Liver (tissue), 9 donors: ENCODE measurements around the gene ICA1L. TPM values are rescaled to one million over a fixed set of nuclear protein-coding genes. Genes with fewer than 3 reads are reported as not detected.

Experiments
- DNase-seq: peaks from one replicate; pipeline ENCODE4 v3.0.0-alpha.2; 2017; ENCODE audit warnings: low spot score
- H3K27ac ChIP-seq, 2 donors: one replicate each; pipeline ENCODE4 v1.7.0; 2013; ENCODE audit warnings: inconsistent platforms in 2 of 2, low read length in 2 of 2, control low read depth in 1 of 2, low read depth in 1 of 2, mild to moderate bottlenecking in 1 of 2
- H3K27me3 ChIP-seq, 4 donors: one replicate each; pipeline versions ENCODE4 v1.6.1 to v1.7.0; 2013; ENCODE audit warnings: low read length in 3 of 4, inconsistent platforms in 1 of 4, mild to moderate bottlenecking in 1 of 4, moderate library complexity in 1 of 4; ENCODE audit not compliant: control insufficient read depth in 4 of 4, insufficient read depth in 4 of 4
- H3K36me3 ChIP-seq, 4 donors: one replicate each; pipeline versions ENCODE4 v1.6.1 to v1.7.0; 2013; ENCODE audit warnings: low read length in 3 of 4, mild to moderate bottlenecking in 3 of 4, low read depth in 1 of 4, moderate library complexity in 1 of 4; ENCODE audit not compliant: control insufficient read depth in 4 of 4, insufficient read depth in 3 of 4
- H3K4me1 ChIP-seq, 4 donors: one replicate each; pipeline versions ENCODE4 v1.6.1 to v1.7.0; 2013; ENCODE audit warnings: low read length in 3 of 4, mild to moderate bottlenecking in 3 of 4, moderate library complexity in 1 of 4; ENCODE audit not compliant: control insufficient read depth in 4 of 4, insufficient read depth in 4 of 4
- H3K4me3 ChIP-seq, 3 donors: one replicate each; pipeline versions ENCODE4 v1.6.1 to v1.7.0; 2013; ENCODE audit warnings: low read length in 3 of 3, control low read depth in 1 of 3, low read depth in 1 of 3, mild to moderate bottlenecking in 1 of 3
- H3K9ac ChIP-seq, 2 donors: one replicate each; pipeline ENCODE4 v1.7.0; 2013; ENCODE audit warnings: low read length in 2 of 2, mild to moderate bottlenecking in 2 of 2, moderate library complexity in 2 of 2, control low read depth in 1 of 2, low read depth in 1 of 2
- H3K9me3 ChIP-seq, 4 donors: one replicate each; pipeline versions ENCODE4 v1.6.1 to v1.7.0; 2013; ENCODE audit warnings: low read length in 3 of 4; ENCODE audit not compliant: control insufficient read depth in 4 of 4
- ATF3 ChIP-seq: IDR thresholded peaks from 2 replicates; pipeline ENCODE4 v1.6.1; 2016; ENCODE audit warnings: antibody characterized with exemption
- CTCF ChIP-seq: fragments of 150-350 bp; IDR thresholded peaks from 2 replicates; pipeline ENCODE4 v1.5.1; 2017; ENCODE audit warnings: improper control_type of control experiment, low read depth, low read length; ENCODE audit not compliant: missing input control
- EGR1 ChIP-seq, 2 donors: IDR thresholded peaks; 2 replicates each; pipeline ENCODE4 v1.6.1; 2016 to 2018; ENCODE audit warnings: antibody characterized with exemption in 2 of 2, low read depth in 2 of 2
- FOXA1 ChIP-seq: IDR thresholded peaks from 2 replicates; pipeline ENCODE4 v1.6.1; 2016; ENCODE audit warnings: antibody characterized with exemption
- FOXA2 ChIP-seq: IDR thresholded peaks from 2 replicates; pipeline ENCODE4 v1.6.1; 2016; ENCODE audit warnings: antibody characterized with exemption
- GABPA ChIP-seq, 2 donors: IDR thresholded peaks in 1 of 2; conservative IDR thresholded peaks in 1 of 2; 2 replicates each; pipeline ENCODE4 v1.6.1; 2016; ENCODE audit warnings: antibody characterized with exemption in 2 of 2, mild to moderate bottlenecking in 1 of 2, moderate library complexity in 1 of 2
- HNF4A ChIP-seq, 2 donors: conservative IDR thresholded peaks; 2 replicates each; pipeline ENCODE4 v1.6.1; 2016; ENCODE audit warnings: antibody characterized with exemption in 2 of 2, mild to moderate bottlenecking in 2 of 2
- HNF4G ChIP-seq: IDR thresholded peaks from 2 replicates; pipeline ENCODE4 v1.6.1; 2016; ENCODE audit warnings: antibody characterized with exemption
- JUND ChIP-seq, 2 donors: IDR thresholded peaks; 2 replicates each; pipeline ENCODE4 v1.6.1; 2016; ENCODE audit warnings: antibody characterized with exemption in 2 of 2
- MAX ChIP-seq: IDR thresholded peaks from 2 replicates; pipeline ENCODE4 v1.6.1; 2016; ENCODE audit warnings: antibody characterized with exemption
- NR2F2 ChIP-seq: IDR thresholded peaks from 2 replicates; pipeline ENCODE4 v1.6.1; 2016; ENCODE audit warnings: antibody characterized with exemption
- RAD21 ChIP-seq, 2 donors: IDR thresholded peaks; 2 replicates each; pipeline ENCODE4 v1.6.1; 2016; ENCODE audit warnings: antibody characterized with exemption in 2 of 2, mild to moderate bottlenecking in 2 of 2
- REST ChIP-seq: IDR thresholded peaks from 2 replicates; pipeline ENCODE4 v1.6.1; 2016; ENCODE audit warnings: antibody characterized with exemption, mild to moderate bottlenecking
- RXRA ChIP-seq, 2 donors: IDR thresholded peaks; 2 replicates each; pipeline ENCODE4 v1.6.1; 2017 to 2018; ENCODE audit warnings: antibody characterized with exemption in 2 of 2, mild to moderate bottlenecking in 1 of 2
- SP1 ChIP-seq: IDR thresholded peaks from 2 replicates; pipeline ENCODE4 v1.6.1; 2018; ENCODE audit warnings: antibody characterized with exemption, mild to moderate bottlenecking
- TAF1 ChIP-seq: conservative IDR thresholded peaks from 2 replicates; pipeline ENCODE4 v1.6.1; 2016; ENCODE audit warnings: antibody characterized with exemption, mild to moderate bottlenecking
- YY1 ChIP-seq: IDR thresholded peaks from 2 replicates; pipeline ENCODE4 v1.6.1; 2016; ENCODE audit warnings: antibody characterized with exemption, mild to moderate bottlenecking
- ZBTB33 ChIP-seq: IDR thresholded peaks from 2 replicates; pipeline ENCODE4 v1.6.1; 2016; ENCODE audit warnings: antibody characterized with exemption
- WGBS: extraction: QIAGEN DNeasy Blood & Tissue Kit; methylation state at CpG from one replicate; pipeline ENCODE4 v1.1.7; 2013; 5-methylcytosine and 5-hydroxymethylcytosine counted together
- polyA plus RNA-seq, 2 donors: library from polyadenylated mRNA; stranded (reverse) in 1 of 2; unstranded in 1 of 2; fragments of 200-250 nt in 1 of 2; fragments of >200 nt in 1 of 2; fragmentation: Nextera tagmentation in 1 of 2; extraction: Ambion mirVana in 1 of 2; gene quantifications; one replicate each; pipeline versions ENCODE4 v1.2.1 to v1.2.3, GENCODE V29; 2013 to 2015
- total RNA-seq, 2 donors: library from RNA; depleted of rRNA; stranded (reverse); fragments of >200 nt; gene quantifications; one replicate each; pipeline ENCODE4 v1.2.3, GENCODE V29; 2014
- donor health status: healthy.
- donor health status: healthy.
- donor health status: healthy.
- donor health status: healthy.
- donor health status: healthy.

ICA1L gene
- total and polyA plus RNA-seq, 4 donors = 0.15 to 1.7 (median 0.79) TPM

GRCh38 chr2:202909394-202910192, 38.0 kb upstream of the ICA1L start:
- no peaks in the 10 kb centered on the region for H3K27me3 ChIP-seq
- 94% methylated on average over 6 of the region's 6 CpGs for WGBS
- TF ChIP-seq YY1 = no peak
- no peak for TF ChIP-seq ATF3
- TF ChIP-seq GABPA (IDR thresholded peaks at IDR 0.05 in 1 of 2, conservative IDR thresholded peaks at IDR 0.05 in 1 of 2) = no peak
- TF ChIP-seq HNF4G = no peak
- TF ChIP-seq EGR1 (IDR thresholded peaks at IDR 0.05; ENCODE audit: low read depth in 2 of 2) = no peak
- TF ChIP-seq JUND (IDR thresholded peaks at IDR 0.05) = no peak
- no peak for TF ChIP-seq NR2F2
- no peak for TF ChIP-seq FOXA1
- no peak for TF ChIP-seq CTCF
- TF ChIP-seq REST = no peak
- no peak for TF ChIP-seq HNF4A (conservative IDR thresholded peaks at IDR 0.05)
- no peak for TF ChIP-seq RXRA (IDR thresholded peaks at IDR 0.05)
- TF ChIP-seq ZBTB33 = no peak
- TF ChIP-seq MAX = no peak
- TF ChIP-seq SP1 = no peak
- no peak for TF ChIP-seq TAF1
- no peak for TF ChIP-seq RAD21 (IDR thresholded peaks at IDR 0.05)
- no peak for TF ChIP-seq FOXA2
- peaks cover 0 to 6% (median 3%) of the 10 kb centered on the region in 4 donors for H3K36me3 ChIP-seq
- H3K4me3 ChIP-seq = no peak overlapping the region
- H3K4me1 ChIP-seq = peaks cover 4 to 14% (median 11%) of the 10 kb centered on the region in 4 donors
- H3K27ac ChIP-seq = no peak overlapping the region
- no peaks in the 10 kb centered on the region for H3K9me3 ChIP-seq
- no peak for DNase-seq
- H3K9ac ChIP-seq = no peak overlapping the region
